GM10266 (cell line): ENCODE data around the gene CD9.
A peak's percentile ranks its signal among the peaks of the same experiment; 100 is the strongest.
"Not testable (repeated sequence)": the region's sequence is repeated elsewhere in the genome, so short reads cannot be mapped to it uniquely, and the experiment has no call there.

Experiments used
- DNase-seq: peaks from one replicate; pipeline ENCODE4 v3.0.0; 2012; ENCODE audit errors: extremely low spot score
- CTCF ChIP-seq: IDR thresholded peaks from 2 replicates; pipeline ENCODE4 v1.5.1; 2012; ENCODE audit warnings: mild to moderate bottlenecking, low read depth; ENCODE audit not compliant: control insufficient read depth, insufficient read depth; ENCODE audit errors: missing control alignments

CD9 gene

GRCh38 chr12:6200256-6201212 is at the start of gene CD9:
TSS of gene CD9 (plus strand) at chr12:6200400. CDS start at chr12:6200500, 100 bp downstream.
- DNase-seq, result peak; percentile 69
- TF ChIP-seq CTCF, result no peak

GRCh38 chr12:6154730-6155459 is 45.3 kb upstream of the CD9 start:
- TF ChIP-seq CTCF, result no peak
- peak; percentile 4 for DNase-seq

GRCh38 chr12:6157482-6157881 is 42.7 kb upstream of the CD9 start:
- peak; percentile 2 for DNase-seq
- TF ChIP-seq CTCF, result no peak

- TF ChIP-seq CTCF, result no peak
- no peak for DNase-seq
Measured at GRCh38 chr12:6158255-6158654, 41.9 kb upstream of the CD9 start.

- no peak for DNase-seq
- no peak for TF ChIP-seq CTCF
Measured at GRCh38 chr12:6158749-6159148, 41.5 kb upstream of the CD9 start.

- not testable (repeated sequence) for DNase-seq
Measured at GRCh38 chr12:6159166-6160011, 40.8 kb upstream of the CD9 start.

- not testable (repeated sequence) for DNase-seq
Measured at GRCh38 chr12:6160049-6160649, 40.1 kb upstream of the CD9 start.
